Measurements from ENCODE around the gene KATNBL1. TPM values are rescaled to one million over a fixed set of nuclear protein-coding genes. Genes with fewer than 3 reads are reported as not detected.
"Not testable (repeated sequence)": the region's sequence is repeated elsewhere in the genome, so short reads cannot be mapped to it uniquely, and the experiment has no call there.

Gene KATNBL1
- total RNA-seq, 1 experiment from 2014 or later = 12.9 TPM

- DNase-seq = peak; percentile 29
- Mint-ChIP-seq H3K4me3 (ENCODE audit: low read depth, unreplicated experiment) (no peak overlapping the region), H3K36me3 (ENCODE audit: insufficient read depth, unreplicated experiment) (no peaks in the 10 kb centered on the region), H3K9me3 (ENCODE audit: low read depth, unreplicated experiment) (peaks cover 2% of the 10 kb centered on the region), H3K4me1 (ENCODE audit: low read depth, unreplicated experiment) (no peaks in the 10 kb centered on the region), H3K27me3 (ENCODE audit: unreplicated experiment) (no peaks in the 10 kb centered on the region), H3K27ac (ENCODE audit: unreplicated experiment) (peak overlapping the region; percentile 30)
- CTCF ChIA-PET = interaction anchor here (0.9 kb wide), 1 partner anchor 24 kb away, joined by 5 read pairs; no protein-coding TSS in a partner anchor
- no TSS peak for BruUV-seq (replicated peaks)
- no peak for TF ChIP-seq CTCF (IDR thresholded peaks at IDR 0.05; ENCODE audit: unreplicated experiment)
- intact Hi-C loops (cut with micrococcal nuclease; ENCODE audit: unreplicated experiment) = no loop called here
Measured at GRCh38 chr15:34122771-34123183, 87.1 kb downstream of the KATNBL1 start.

- BruUV-seq (replicated peaks); H3K4me3 Mint-ChIP-seq (ENCODE audit: low read depth, unreplicated experiment); DNase-seq; H3K27me3 Mint-ChIP-seq (ENCODE audit: unreplicated experiment); H3K9me3 Mint-ChIP-seq (ENCODE audit: low read depth, unreplicated experiment); intact Hi-C loops (cut with micrococcal nuclease; ENCODE audit: unreplicated experiment); H3K27ac Mint-ChIP-seq (ENCODE audit: unreplicated experiment); H3K4me1 Mint-ChIP-seq (ENCODE audit: low read depth, unreplicated experiment); CTCF ChIA-PET; H3K36me3 Mint-ChIP-seq (ENCODE audit: insufficient read depth, unreplicated experiment): not testable (repeated sequence)
Measured at GRCh38 chr15:34121786-34122185, 88.1 kb downstream of the KATNBL1 start.

DNA sequence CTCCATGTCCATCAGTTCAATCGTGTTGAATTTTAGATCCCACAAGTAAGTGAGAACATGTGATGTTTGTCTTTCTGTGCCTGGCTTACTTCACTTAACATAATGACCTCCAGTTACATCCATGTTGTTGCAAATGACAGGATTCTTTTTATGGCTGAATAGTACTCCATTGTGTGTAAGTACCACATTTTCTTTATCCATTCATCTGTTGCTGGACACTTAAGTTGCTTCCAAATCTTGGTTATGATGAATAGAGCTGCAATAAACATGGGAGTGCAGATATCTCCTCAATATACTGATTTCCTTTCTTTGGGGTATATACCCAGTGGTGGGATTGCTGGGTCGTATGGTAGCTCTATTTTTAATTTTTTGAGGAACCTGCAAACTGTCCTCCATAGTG lies 89.5 kb downstream of the KATNBL1 start:
- H3K27me3 Mint-ChIP-seq (ENCODE audit: unreplicated experiment); H3K27ac Mint-ChIP-seq (ENCODE audit: unreplicated experiment); H3K36me3 Mint-ChIP-seq (ENCODE audit: insufficient read depth, unreplicated experiment); BruUV-seq (replicated peaks); H3K9me3 Mint-ChIP-seq (ENCODE audit: low read depth, unreplicated experiment); DNase-seq; H3K4me3 Mint-ChIP-seq (ENCODE audit: low read depth, unreplicated experiment); CTCF ChIA-PET; intact Hi-C loops (cut with micrococcal nuclease; ENCODE audit: unreplicated experiment); H3K4me1 Mint-ChIP-seq (ENCODE audit: low read depth, unreplicated experiment): not testable (repeated sequence)

DNA sequence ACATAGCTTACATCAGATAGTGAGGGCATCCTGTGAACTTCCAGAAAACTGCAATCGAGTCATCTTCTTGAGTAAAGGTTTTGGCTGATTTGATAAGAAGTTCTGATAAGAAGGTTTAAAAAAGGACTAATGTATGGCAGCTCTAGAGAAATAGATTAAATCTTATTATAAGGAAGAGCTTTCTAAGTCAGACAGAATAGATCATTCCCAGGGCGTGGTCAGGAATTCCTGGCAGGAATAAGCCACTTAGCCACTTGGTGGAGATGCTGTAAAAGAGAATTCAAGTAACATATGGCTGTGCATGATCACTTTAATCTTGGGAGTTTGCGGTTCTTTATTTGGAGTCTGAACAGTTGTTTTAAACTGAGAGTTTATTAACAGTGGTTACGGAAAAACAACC lies 90.6 kb downstream of the KATNBL1 start:
- CTCF ChIA-PET = no interaction called here
- no peak for DNase-seq
- no TSS peak for BruUV-seq (replicated peaks)

DNA sequence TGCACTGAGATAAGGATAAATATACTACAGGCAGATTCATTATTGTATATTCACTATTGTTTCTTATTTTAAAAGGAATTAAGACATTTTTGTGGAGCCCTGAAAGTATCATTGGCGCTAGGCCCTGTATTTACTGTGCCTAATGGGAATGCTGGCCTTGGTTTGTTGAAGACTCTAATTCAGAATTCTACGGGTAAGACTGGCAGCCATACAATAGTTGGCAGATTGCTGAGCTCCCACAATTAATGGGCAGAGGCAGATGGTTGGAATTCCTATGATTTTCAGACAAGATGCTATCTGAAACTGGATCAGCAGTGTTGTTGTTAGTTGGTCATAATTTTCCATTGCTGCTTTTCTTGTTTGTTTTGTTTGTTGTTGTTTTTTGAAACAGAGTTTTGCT lies 93.3 kb downstream of the KATNBL1 start:
- H3K27ac Mint-ChIP-seq (ENCODE audit: unreplicated experiment) = no peak overlapping the region
- no peak overlapping the region for H3K4me3 Mint-ChIP-seq (ENCODE audit: low read depth, unreplicated experiment)
- peaks cover 2% of the 10 kb centered on the region for H3K9me3 Mint-ChIP-seq (ENCODE audit: low read depth, unreplicated experiment)
- intact Hi-C loops (cut with micrococcal nuclease; ENCODE audit: unreplicated experiment) = no loop called here
- H3K27me3 Mint-ChIP-seq (ENCODE audit: unreplicated experiment) = no peaks in the 10 kb centered on the region
- H3K36me3 Mint-ChIP-seq (ENCODE audit: insufficient read depth, unreplicated experiment) = no peaks in the 10 kb centered on the region
- no peak for DNase-seq
- CTCF ChIA-PET = no interaction called here
- TF ChIP-seq CTCF (IDR thresholded peaks at IDR 0.05; ENCODE audit: unreplicated experiment) = no peak
- H3K4me1 Mint-ChIP-seq (ENCODE audit: low read depth, unreplicated experiment) = no peaks in the 10 kb centered on the region
- no TSS peak for BruUV-seq (replicated peaks)

More for the DNA sequence above, 90.6 kb downstream of the KATNBL1 start:
- Mint-ChIP-seq H3K27ac (ENCODE audit: unreplicated experiment) (no peak overlapping the region), H3K4me3 (ENCODE audit: low read depth, unreplicated experiment) (no peak overlapping the region), H3K27me3 (ENCODE audit: unreplicated experiment) (no peaks in the 10 kb centered on the region), H3K4me1 (ENCODE audit: low read depth, unreplicated experiment) (no peaks in the 10 kb centered on the region), H3K9me3 (ENCODE audit: low read depth, unreplicated experiment) (peaks cover 2% of the 10 kb centered on the region), H3K36me3 (ENCODE audit: insufficient read depth, unreplicated experiment) (no peaks in the 10 kb centered on the region)
- no peak for TF ChIP-seq CTCF (IDR thresholded peaks at IDR 0.05; ENCODE audit: unreplicated experiment)
- intact Hi-C loops (cut with micrococcal nuclease; ENCODE audit: unreplicated experiment) = no loop called here
